ENCODE data around the gene SP100.

GRCh38 chr2:230408244-230408842 is 7.7 kb upstream of the SP100 start:
- no peak for TF ChIP-seq CTCF (IDR thresholded peaks at IDR 0.05)
- no peak for TF ChIP-seq POLR2A (IDR thresholded peaks at IDR 0.05)

Measured in right lobe of liver (tissue), 4 donors.